Right cardiac atrium (tissue), 5 donors: ENCODE measurements around the gene SLIT3. TPM values are rescaled to one million over a fixed set of nuclear protein-coding genes. Genes with fewer than 3 reads are reported as not detected.
"Not testable (repeated sequence)": the region's sequence is repeated elsewhere in the genome, so short reads cannot be mapped to it uniquely, and the experiment has no call there.

Experiments used
- ATAC-seq, 2 donors: fragments of 200-7000 bp; cut with Tn5 transposase; one replicate each; pipeline versions ENCODE4 v1.8.0 to v1.9.1; 2020; ENCODE audit warnings: moderate library complexity in 2 of 2, mild to moderate bottlenecking in 1 of 2
- DNase-seq, 3 donors: peaks; one replicate each; pipeline ENCODE4 v3.0.0-alpha.2; 2020
- H3K27ac ChIP-seq: one replicate; pipeline ENCODE4 v1.5.1; 2013; ENCODE audit warnings: mild to moderate bottlenecking, low read length, control low read depth, moderate library complexity
- H3K27me3 ChIP-seq: one replicate; pipeline ENCODE4 v1.6.1; 2013; ENCODE audit not compliant: control insufficient read depth, insufficient read depth
- H3K4me1 ChIP-seq: one replicate; pipeline ENCODE4 v1.6.1; 2013; ENCODE audit warnings: low read length; ENCODE audit not compliant: control insufficient read depth, insufficient read depth
- H3K4me3 ChIP-seq: one replicate; pipeline ENCODE4 v1.5.1; 2013; ENCODE audit warnings: low read length, control low read depth
- H3K9me3 ChIP-seq: one replicate; pipeline ENCODE4 v1.6.1; 2013; ENCODE audit warnings: low read length; ENCODE audit not compliant: control insufficient read depth
- WGBS: extraction: QIAGEN DNeasy Blood & Tissue Kit; methylation state at CpG from one replicate; pipeline ENCODE4 v1.1.7; 2013; 5-methylcytosine and 5-hydroxymethylcytosine counted together
- intact Hi-C, 4 donors: fragments of 100-400 bp; cut with DNase I; formaldehyde crosslinking; loops; one replicate each; pipeline versions ENCODE4 v1.11.0 to v1.14.0; 2022 to 2023
- polyA plus RNA-seq: library from polyadenylated mRNA; stranded (reverse); fragments of 200-250 nt; gene quantifications from one replicate; pipeline ENCODE4 v1.2.3, GENCODE V29; 2013
- total RNA-seq, 4 donors: library from RNA; stranded (reverse); fragmentation: NEBNext Ultra II Directional; extraction: Animal tissue kit (Norgen Biotek cat#: 25700); gene quantifications; one replicate each; pipeline ENCODE4 v1.2.1, GENCODE V29; 2021
- donor health status: healthy with polysubstance abuse.
- donor health status: DM: no; HTN: yes; CAD: no.
- donor health status: DM: no; HTN: no; CAD: no.
- donor health status: DM: no; HTN: yes; CAD: no; lungs with severe emphysema.
- donor health status: DM: yes; HTN: yes; CAD: no.

Gene SLIT3
- total and polyA plus RNA-seq, 5 donors: 32.9 to 188 (median 109) TPM

DNA sequence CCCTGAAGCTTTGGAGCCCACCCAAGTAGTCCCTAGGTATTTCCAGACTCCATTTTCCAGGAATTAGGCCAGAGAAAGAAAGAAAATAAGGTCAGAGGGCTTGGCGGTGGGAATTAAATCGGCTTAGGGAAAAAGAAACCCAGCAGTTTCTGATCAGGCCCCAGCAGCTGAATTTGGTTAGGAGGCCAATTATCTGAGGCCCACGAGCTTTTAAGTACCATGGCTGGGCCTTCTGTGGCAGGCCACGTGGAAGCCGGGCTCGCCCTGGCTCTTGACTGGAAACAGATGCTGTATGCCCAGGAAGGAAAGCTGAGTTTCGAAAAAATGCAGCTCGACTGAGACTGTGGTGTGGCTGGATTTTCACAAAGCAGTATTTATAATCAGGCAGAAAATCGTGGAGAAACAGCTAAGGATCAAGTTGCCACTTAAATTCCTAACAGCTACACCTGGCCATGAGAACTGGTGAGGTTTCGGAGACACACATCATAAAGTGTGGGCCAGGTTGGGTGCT lies 646.7 kb downstream of the SLIT3 start:
- DNase-seq: peak; percentile 60 to 86 (median 83)
- Histone ChIP-seq H3K4me3 (no peak overlapping the region), H3K27me3 (no peaks in the 10 kb centered on the region), H3K9me3 (no peaks in the 10 kb centered on the region), H3K4me1 (peaks cover 3% of the 10 kb centered on the region), H3K27ac (no peak overlapping the region)
- WGBS: 34% methylated on average over 10 of the region's 10 CpGs
- intact Hi-C loops: no loop called here
- ATAC-seq: peak; percentile 15 to 59

DNA sequence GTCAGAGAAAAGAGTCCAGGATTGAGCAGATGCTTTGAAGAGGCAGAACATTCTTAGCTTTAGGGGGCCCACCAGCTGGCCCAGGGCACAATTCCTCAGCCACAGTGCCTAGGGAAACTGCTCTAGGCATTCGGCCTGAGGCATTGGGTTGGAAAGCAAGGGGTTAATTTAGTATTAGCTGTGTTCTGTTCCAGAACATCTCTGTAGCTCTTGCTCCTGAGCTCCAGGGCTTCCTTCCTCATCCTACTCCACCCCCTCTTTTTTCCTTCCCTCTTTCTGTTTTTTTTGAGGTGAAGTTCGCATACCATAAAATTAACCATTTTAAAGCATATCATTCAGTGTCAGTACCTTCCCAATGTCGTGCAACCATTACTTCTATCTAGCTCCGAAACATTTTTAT lies 647.3 kb downstream of the SLIT3 start:
- intact Hi-C loops: no loop called here
- no peaks in the 10 kb centered on the region for H3K27me3 ChIP-seq
- DNase-seq (no peak), ATAC-seq (no peak)
- WGBS: 39% methylated on average over 4 of the region's 4 CpGs
- H3K4me3 ChIP-seq: no peak overlapping the region
- H3K27ac ChIP-seq: no peak overlapping the region
- peaks cover 3% of the 10 kb centered on the region for H3K4me1 ChIP-seq
- no peaks in the 10 kb centered on the region for H3K9me3 ChIP-seq

DNA sequence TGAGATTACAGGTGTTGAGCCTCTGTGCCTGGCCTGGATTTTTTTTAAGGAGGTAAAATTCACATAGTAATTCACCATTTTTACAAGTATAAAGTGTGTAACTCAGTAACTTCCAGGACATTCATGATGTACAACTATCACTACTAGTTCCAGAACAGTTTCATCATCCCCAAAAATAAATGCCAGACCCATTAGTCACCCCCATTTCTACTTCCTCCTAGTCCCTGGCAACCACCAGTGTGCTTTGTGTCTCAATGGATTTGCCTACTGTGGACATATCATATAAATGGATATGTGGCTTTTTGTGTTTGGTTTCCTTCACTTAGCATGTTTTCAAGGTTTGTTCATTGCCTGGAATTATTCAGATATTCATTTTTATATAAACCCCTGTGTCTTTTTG lies 649.3 kb downstream of the SLIT3 start:
- Histone ChIP-seq H3K27ac (no peak overlapping the region), H3K9me3 (no peaks in the 10 kb centered on the region), H3K4me1 (no peaks in the 10 kb centered on the region), H3K4me3 (no peak overlapping the region), H3K27me3 (no peaks in the 10 kb centered on the region)
- ATAC-seq: peak; percentile 59 to 73
- no peak for DNase-seq
- intact Hi-C loops: no loop called here

DNA sequence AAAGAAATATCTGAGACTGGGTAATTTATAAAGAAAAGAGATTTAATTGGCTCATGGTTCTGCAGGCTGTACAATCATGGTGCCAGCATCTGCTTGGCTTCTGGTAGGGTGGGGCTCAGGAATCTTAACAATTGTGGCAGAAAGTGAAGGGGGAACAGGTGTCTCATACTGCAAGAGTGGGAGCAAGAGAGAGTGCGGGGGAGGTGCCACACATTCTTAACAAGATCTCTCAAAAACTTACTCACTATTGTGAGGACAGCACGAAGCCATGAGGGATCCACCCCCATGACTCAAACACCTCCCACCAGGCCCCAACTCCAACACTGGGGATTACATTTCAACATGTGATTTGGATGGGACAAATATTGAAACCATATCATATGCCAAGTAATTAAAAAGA lies 651.6 kb downstream of the SLIT3 start:
- DNase-seq: no peak
- Histone ChIP-seq H3K4me3 (no peak overlapping the region), H3K9me3 (no peaks in the 10 kb centered on the region), H3K4me1 (no peaks in the 10 kb centered on the region), H3K27ac (no peak overlapping the region), H3K27me3 (no peaks in the 10 kb centered on the region)
- ATAC-seq: no peak
- 80% methylated on average over 2 of the region's 2 CpGs for WGBS
- intact Hi-C loops: no loop called here

DNA sequence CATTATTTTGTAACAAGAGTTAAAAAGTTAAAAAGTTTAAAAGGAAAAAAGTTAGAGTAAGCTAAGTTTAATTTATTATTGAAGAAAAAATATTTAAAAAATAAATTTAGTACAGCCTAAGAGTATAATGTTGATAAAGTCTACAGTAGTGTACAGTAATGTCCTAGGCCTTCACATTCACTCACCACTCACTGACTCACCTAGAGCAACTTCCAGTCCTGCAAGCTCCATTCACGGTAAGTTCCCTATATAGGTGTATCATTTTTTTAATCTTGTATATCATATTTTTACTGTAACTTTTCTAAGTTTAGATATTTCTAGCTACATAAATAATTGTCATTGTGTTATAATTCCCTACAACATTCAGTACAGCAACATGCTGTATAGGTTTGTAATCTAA lies 652.4 kb downstream of the SLIT3 start:
- 95% methylated on average over 1 of the region's 1 CpG for WGBS
- ATAC-seq: no peak
- intact Hi-C loops: no loop called here

DNA sequence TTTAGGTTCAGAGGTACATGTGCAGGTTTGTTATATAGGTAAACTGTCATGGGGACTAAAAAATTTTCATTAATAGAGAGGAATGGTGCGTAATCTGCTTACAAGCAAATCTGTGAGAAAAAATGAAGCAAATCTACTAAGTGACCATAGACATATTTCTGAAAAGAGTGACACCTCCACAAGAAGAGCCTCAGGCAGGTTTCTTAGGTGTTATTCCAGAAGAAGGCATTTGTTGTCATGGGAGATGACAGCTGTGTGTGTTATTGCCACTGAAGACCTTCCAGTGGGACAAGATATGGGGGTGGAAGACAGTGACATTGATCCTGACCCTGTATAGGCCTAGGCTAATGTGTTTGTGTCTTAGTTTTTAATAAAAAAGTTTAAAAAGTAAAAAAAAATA lies 652.9 kb downstream of the SLIT3 start:
- no peak overlapping the region for H3K4me3 ChIP-seq
- H3K27me3 ChIP-seq: no peaks in the 10 kb centered on the region
- 100% methylated on average over 1 of the region's 1 CpG for WGBS
- no peak for ATAC-seq
- no peak overlapping the region for H3K27ac ChIP-seq
- no peak for DNase-seq
- no peaks in the 10 kb centered on the region for H3K4me1 ChIP-seq
- intact Hi-C loops: no loop called here
- H3K9me3 ChIP-seq: no peaks in the 10 kb centered on the region

More for the DNA sequence above, 652.4 kb downstream of the SLIT3 start:
- no peak for DNase-seq
- Histone ChIP-seq H3K27ac (no peak overlapping the region), H3K27me3 (no peaks in the 10 kb centered on the region), H3K4me1 (no peaks in the 10 kb centered on the region), H3K4me3 (no peak overlapping the region), H3K9me3 (no peaks in the 10 kb centered on the region)

DNA sequence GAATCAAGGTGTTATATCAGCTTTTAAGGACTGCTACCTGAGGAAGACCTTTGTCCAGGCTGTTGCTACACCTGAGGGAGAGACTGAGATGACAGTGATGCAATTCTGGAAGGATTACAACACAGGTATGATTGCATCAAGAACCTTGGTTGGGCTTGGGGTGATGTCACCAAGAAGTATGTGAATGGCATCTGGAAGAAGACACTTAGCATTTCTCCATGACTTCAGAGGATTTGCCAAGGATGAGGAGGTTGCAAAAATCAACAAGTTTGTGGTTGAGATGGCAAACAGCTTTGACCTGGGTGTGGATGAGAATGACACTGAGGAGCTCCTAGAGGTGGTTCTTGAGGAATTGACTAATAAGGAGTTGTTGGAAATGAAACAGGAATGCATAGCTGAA lies 653.9 kb downstream of the SLIT3 start:
- DNase-seq (no peak), ATAC-seq (no peak)
- Histone ChIP-seq H3K4me3 (no peak overlapping the region), H3K4me1 (no peaks in the 10 kb centered on the region), H3K27ac (no peak overlapping the region), H3K9me3 (no peaks in the 10 kb centered on the region), H3K27me3 (no peaks in the 10 kb centered on the region)
- intact Hi-C loops: no loop called here

DNA sequence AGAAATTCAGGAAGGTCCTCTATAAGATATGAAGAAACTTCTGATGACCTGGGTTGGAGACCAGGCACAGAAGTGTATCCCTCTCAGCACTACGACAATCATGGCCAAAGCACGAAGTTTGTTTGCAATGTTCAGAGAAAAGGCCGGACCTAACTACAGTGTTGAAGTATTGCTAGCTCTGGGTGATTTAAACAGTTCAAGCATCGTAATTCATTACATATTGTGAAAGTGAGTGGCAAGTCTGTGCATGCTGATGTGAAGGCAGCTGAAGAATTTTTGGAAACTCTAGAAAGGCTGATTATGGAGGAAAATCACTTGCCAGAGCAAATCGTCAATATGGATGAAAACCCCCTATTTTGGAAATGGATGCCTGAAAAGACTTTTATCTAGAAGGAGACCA lies 654.6 kb downstream of the SLIT3 start:
- 79% methylated on average over 5 of the region's 5 CpGs for WGBS
- Histone ChIP-seq H3K27ac (no peak overlapping the region), H3K9me3 (no peaks in the 10 kb centered on the region), H3K4me1 (no peaks in the 10 kb centered on the region), H3K27me3 (no peaks in the 10 kb centered on the region), H3K4me3 (no peak overlapping the region)
- ATAC-seq: no peak
- intact Hi-C loops: no loop called here
- no peak for DNase-seq

DNA sequence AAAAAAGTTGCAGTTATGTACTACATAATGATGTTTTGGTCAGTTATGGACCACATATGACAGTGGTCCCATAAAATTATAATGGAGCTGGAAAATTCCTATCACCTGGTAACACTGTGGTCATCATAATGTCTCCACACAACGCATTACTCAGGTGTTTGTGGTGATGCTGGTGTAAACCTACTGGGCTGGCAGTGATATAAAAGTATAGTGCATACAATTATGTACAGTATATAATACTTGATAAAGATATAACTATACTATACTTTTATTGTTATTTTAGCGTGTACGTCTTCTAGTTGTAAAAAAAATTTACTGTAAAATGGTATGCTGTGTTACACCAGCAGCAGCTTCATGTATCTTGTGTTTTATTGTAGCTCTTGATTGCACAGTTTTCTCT lies 655.7 kb downstream of the SLIT3 start:
- Histone ChIP-seq H3K9me3 (no peaks in the 10 kb centered on the region), H3K27me3 (no peaks in the 10 kb centered on the region), H3K27ac (no peak overlapping the region), H3K4me3 (no peak overlapping the region), H3K4me1 (no peaks in the 10 kb centered on the region)
- DNase-seq (no peak), ATAC-seq (no peak)
- 96% methylated on average over 3 of the region's 3 CpGs for WGBS
- intact Hi-C loops: no loop called here

DNA sequence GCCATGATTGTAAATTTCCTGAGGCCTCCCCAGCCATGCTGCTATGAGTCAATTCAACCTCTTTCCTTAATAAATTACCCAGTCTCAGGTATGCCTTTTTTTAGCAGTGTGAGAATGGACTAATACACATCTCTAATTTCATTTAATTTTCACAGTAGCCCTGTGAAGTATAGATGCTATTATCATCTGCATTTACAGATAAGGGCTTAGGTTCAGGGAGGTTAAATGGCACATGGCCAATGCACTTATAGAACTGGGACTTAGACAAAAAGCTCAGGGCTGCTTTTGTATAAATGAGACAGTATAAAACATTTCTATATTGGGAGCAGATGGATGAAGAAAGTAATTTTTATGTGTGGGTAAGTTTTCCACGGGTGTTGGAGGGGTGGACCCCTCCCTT lies 658.9 kb downstream of the SLIT3 start:
- no peak overlapping the region for H3K4me3 ChIP-seq
- no peak for DNase-seq
- H3K27ac ChIP-seq: no peak overlapping the region
- 38% methylated on average over 1 of the region's 1 CpG for WGBS
- H3K4me1 ChIP-seq: no peaks in the 10 kb centered on the region
- intact Hi-C loops: no loop called here
- no peak for ATAC-seq
- H3K9me3 ChIP-seq: no peaks in the 10 kb centered on the region
- no peaks in the 10 kb centered on the region for H3K27me3 ChIP-seq

DNA sequence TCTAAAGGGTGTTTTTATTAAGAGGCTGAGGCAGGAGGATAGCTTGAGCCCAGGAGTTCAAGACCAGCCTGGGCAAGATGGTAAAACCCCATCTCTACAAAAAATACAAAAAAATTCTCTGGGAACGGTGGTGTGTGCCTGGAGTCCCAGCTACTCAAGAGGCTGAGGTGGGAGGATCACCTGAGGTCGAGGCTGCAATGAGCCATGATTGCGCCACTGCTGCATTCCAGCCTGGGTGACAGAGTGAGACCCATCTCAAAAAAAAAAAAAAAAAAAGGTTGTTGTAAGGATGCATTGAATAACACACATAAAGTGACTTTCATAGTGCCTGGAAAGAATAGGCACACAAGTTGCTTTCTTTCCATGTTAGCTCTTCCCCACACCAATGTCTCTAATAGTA lies 662.1 kb downstream of the SLIT3 start:
- ATAC-seq, intact Hi-C loops, DNase-seq, H3K27ac ChIP-seq, H3K4me1 ChIP-seq, H3K9me3 ChIP-seq, H3K27me3 ChIP-seq, H3K4me3 ChIP-seq: not testable (repeated sequence)
- WGBS: 91% methylated on average over 3 of the region's 3 CpGs

DNA sequence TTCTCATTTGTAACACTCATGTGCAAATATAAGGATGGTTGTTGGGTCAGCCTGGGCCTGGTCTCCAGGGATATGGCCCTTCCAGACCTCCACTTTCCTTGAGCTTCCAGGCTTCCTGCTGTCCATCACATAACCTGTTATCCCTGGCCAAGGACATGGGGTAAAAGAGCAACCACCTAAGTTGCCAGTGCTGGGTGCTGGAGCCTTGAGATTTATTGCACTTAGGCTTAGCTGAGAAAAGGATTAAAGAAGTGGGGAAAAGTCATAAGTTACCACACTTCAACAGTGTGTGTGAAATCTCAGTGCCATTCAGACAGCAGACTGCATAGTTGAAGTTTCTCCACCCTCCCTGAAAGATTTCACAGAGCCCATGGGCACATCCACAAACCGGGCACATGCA lies 663.1 kb downstream of the SLIT3 start:
- DNase-seq (no peak), ATAC-seq (no peak)
- intact Hi-C loops: no loop called here
- H3K4me3 ChIP-seq: no peak overlapping the region
- H3K4me1 ChIP-seq: no peaks in the 10 kb centered on the region
- H3K27ac ChIP-seq: no peak overlapping the region
- H3K9me3 ChIP-seq: no peaks in the 10 kb centered on the region
- no peaks in the 10 kb centered on the region for H3K27me3 ChIP-seq
- 86% methylated on average over 1 of the region's 1 CpG for WGBS
